ENCODE measurements around the gene SIGLEC1.
A peak's percentile ranks its signal among the peaks of the same experiment; 100 is the strongest.

SIGLEC1 gene

DNA sequence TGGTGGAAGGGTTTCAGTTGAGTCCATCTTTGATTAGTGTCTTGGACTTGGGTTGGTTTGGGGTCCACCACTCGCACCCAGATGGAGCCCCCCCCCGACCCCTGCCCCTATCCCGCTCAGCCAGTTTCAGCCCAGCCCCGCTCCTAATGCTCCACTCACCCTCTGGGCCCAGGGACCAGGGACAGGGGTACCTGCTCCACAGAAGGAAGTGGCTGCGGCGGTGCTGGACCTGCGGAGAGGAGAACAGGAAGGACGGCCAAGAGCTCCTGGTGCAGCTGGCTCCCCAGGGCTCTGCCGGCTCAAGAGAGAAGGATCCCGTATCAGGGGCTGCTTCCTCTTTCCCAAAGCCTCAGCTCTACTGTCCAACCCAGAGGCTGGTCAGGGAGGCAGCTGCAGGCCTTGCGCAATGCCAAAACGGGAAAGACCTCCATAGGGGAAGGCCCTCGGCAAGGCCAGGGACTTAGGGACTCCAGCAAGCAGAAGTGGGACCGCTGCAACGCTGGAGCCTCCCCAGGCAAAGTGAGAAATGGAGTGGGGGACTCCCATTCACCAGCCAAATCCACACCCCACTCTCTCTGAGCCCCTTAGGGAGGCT is at the start of gene SIGLEC1:
Gene SIGLEC1 (minus strand): TSS at position 322 of the 595 bp plus-strand sequence. CDS start 5,472 bp downstream, outside the sequence.
- Histone ChIP-seq H3K4me3 (no peak within 1 kb of the TSS), H3K27ac (no peak within 1 kb of the TSS), H3K9ac (ENCODE audit: insufficient read length) (no peak within 1 kb of the TSS), H3K9me3 (ENCODE audit: low read depth, low read length) (no peaks in the 10 kb centered on the region), H3K36me3 (ENCODE audit: insufficient read depth, low read length) (no peaks in the 10 kb centered on the region)
- TF ChIP-seq EZH2 (IDR thresholded peaks at IDR 0.05) (no peak), FOXP2 (optimal IDR thresholded peaks at IDR 0.05; ENCODE audit: control extremely low read depth, extremely low read length, insufficient read depth) (no peak), POLR2AphosphoS5 (IDR thresholded peaks at IDR 0.05; ENCODE audit: borderline replicate concordance, low read depth, low read length) (no peak)
- no peak for DNase-seq (ENCODE audit: low read depth, low spot score)

DNA sequence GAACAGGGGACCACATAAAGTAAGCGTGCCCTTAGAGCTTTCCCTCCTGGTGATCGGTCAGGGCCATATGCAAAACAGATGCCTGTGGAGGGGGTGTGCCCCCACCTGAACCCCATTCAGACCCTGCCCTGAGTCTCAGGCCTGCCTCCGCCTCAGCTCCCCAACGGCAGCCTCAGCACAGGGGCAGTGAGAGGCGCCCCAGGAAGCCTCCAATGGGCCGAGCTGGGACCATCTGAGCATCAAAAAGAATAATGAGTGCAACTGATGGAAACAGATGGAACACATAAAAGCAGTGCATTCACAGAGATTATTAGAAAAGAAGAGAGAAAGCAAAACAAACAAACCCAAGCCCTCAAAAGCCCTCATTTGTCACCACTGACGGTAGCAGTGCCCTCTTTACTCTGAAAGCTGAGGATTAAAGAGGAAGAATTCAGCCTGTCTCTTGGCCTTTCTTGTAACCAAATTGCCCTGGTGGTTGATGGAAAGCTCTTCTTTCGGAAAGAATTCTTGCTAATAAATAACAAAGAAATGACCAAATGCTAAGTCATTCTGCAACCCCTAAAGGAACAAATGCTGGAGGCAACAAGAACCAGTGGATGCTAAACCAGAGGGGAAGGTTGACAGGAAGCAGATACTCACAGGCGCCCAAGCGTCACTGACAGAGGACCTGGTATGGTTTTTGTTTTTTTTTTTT is 48.4 kb upstream of the SIGLEC1 start:
- Histone ChIP-seq H3K27ac (0 out of 2 replicates have a peak overlapping the region, but pooled peaks have one; percentile 54), H3K36me3 (ENCODE audit: insufficient read depth, low read length) (peaks cover 33% of the 10 kb centered on the region), H3K9me3 (ENCODE audit: low read depth, low read length) (no peaks in the 10 kb centered on the region), H3K4me3 (no peak overlapping the region), H3K9ac (ENCODE audit: insufficient read length) (no peak overlapping the region)
- TF ChIP-seq POLR2AphosphoS5 (IDR thresholded peaks at IDR 0.05; ENCODE audit: borderline replicate concordance, low read depth, low read length) (no peak), FOXP2 (optimal IDR thresholded peaks at IDR 0.05; ENCODE audit: control extremely low read depth, extremely low read length, insufficient read depth) (no peak), EZH2 (IDR thresholded peaks at IDR 0.05) (no peak)
- no peak for DNase-seq (ENCODE audit: low read depth, low spot score)

DNA sequence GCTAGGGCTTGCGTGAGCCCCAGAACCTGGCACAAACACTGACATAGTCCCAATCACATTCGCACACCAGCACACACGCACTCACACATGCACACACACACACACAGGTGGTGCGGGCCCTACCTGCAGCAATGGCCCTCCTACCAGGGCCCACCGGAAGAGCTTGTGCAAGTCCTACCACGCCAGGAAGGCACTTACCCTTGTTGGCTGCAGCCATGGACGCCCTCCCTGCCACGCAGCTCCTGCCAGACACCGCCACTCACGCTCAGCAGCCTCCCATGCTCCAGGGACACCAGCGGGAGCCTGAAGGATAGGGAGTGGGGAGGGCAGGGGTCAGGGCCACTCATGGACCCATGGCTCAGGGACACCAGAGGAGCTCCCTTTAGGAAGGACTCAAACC is 47.5 kb upstream of the SIGLEC1 start:
- Histone ChIP-seq H3K27ac (no peak overlapping the region), H3K4me3 (no peak overlapping the region), H3K9ac (ENCODE audit: insufficient read length) (no peak overlapping the region), H3K9me3 (ENCODE audit: low read depth, low read length) (no peaks in the 10 kb centered on the region), H3K36me3 (ENCODE audit: insufficient read depth, low read length) (peaks cover 40% of the 10 kb centered on the region)
- no peak for DNase-seq (ENCODE audit: low read depth, low spot score)
- no peak for TF ChIP-seq POLR2AphosphoS5 (IDR thresholded peaks at IDR 0.05; ENCODE audit: borderline replicate concordance, low read depth, low read length)
- no peak for TF ChIP-seq EZH2 (IDR thresholded peaks at IDR 0.05)
- TF ChIP-seq FOXP2 (optimal IDR thresholded peaks at IDR 0.05; ENCODE audit: control extremely low read depth, extremely low read length, insufficient read depth), result no peak

DNA sequence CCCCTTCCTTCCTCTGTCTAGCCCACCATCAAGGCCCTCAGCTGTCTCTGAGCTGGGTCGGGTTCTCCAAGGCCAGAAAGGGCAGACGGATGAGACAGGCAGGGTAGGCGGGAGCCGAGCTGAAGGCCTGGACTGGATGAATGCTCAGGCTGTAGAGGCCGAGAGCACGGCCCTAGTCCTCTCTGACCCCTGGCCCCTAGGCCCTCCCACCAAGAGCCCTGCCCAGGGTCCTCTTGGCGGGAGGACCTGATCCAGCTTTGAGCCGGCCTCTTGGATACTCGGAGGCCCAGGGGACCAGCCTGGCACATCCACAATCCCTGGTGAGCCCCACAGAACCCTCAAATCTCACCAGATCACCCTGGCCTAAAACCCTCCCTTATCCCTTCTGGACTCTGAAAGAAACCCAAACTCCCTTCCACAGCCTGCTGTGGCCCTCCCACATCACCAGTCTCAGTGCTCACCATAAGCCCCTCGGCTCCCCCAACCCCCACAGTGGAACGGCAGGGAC is 47.0 kb upstream of the SIGLEC1 start:
- no peak overlapping the region for H3K9ac ChIP-seq (ENCODE audit: insufficient read length)
- no peak for DNase-seq (ENCODE audit: low read depth, low spot score)
- TF ChIP-seq FOXP2 (optimal IDR thresholded peaks at IDR 0.05; ENCODE audit: control extremely low read depth, extremely low read length, insufficient read depth) (no peak), EZH2 (IDR thresholded peaks at IDR 0.05) (no peak), POLR2AphosphoS5 (IDR thresholded peaks at IDR 0.05; ENCODE audit: borderline replicate concordance, low read depth, low read length) (no peak)
- no peak overlapping the region for H3K4me3 ChIP-seq
- peaks cover 45% of the 10 kb centered on the region for H3K36me3 ChIP-seq (ENCODE audit: insufficient read depth, low read length)
- no peaks in the 10 kb centered on the region for H3K9me3 ChIP-seq (ENCODE audit: low read depth, low read length)
- H3K27ac ChIP-seq, result no peak overlapping the region

DNA sequence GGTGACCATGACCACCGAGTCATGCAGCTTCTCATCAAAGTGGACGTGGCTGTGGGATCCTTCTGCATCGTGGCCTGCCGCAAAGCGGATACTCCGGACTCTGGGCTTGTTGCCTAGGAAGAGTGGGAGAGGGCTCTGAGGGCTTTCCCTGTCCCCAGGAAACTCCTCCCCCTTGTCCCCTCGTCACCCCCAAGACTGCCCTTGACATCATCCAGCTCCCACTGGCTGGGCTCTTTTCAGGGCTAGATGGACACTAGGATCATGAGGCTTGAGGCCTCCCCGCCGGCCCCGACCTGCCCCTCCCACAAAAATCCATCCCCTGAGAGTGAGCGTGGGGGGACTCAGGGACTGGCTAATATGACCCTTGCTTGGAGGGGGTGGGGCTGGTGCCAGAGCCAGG is 46.2 kb upstream of the SIGLEC1 start:
- H3K4me3 ChIP-seq, result no peak overlapping the region
- no peaks in the 10 kb centered on the region for H3K9me3 ChIP-seq (ENCODE audit: low read depth, low read length)
- H3K9ac ChIP-seq (ENCODE audit: insufficient read length), result no peak overlapping the region
- no peak for DNase-seq (ENCODE audit: low read depth, low spot score)
- peaks cover 46% of the 10 kb centered on the region for H3K36me3 ChIP-seq (ENCODE audit: insufficient read depth, low read length)
- no peak overlapping the region for H3K27ac ChIP-seq
- TF ChIP-seq FOXP2 (optimal IDR thresholded peaks at IDR 0.05; ENCODE audit: control extremely low read depth, extremely low read length, insufficient read depth) (no peak), EZH2 (IDR thresholded peaks at IDR 0.05) (no peak), POLR2AphosphoS5 (IDR thresholded peaks at IDR 0.05; ENCODE audit: borderline replicate concordance, low read depth, low read length) (no peak)

DNA sequence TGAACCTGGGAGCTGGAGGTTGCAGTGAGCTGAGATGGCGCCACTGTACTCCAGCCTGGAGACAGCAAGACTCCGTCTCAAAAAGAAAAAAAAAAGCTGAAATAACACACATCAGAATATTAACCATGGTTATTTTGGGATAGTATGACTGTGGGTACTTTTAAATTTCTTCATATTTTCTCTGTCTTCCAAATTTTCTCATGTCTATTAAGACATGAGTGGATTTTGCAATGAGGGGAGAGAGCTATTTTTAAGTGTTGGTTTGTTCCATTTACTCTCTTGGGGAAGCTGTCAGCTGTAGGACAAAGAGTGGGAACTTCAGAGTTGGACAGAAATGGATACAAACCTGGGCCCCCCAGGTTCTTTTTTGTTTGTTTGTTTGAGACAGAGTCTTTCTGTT is 44.9 kb upstream of the SIGLEC1 start:
- no peak for TF ChIP-seq POLR2AphosphoS5 (IDR thresholded peaks at IDR 0.05; ENCODE audit: borderline replicate concordance, low read depth, low read length)
- no peak for TF ChIP-seq EZH2 (IDR thresholded peaks at IDR 0.05)
- TF ChIP-seq FOXP2 (optimal IDR thresholded peaks at IDR 0.05; ENCODE audit: control extremely low read depth, extremely low read length, insufficient read depth), result no peak
- H3K4me3 ChIP-seq, result no peak overlapping the region
- no peak overlapping the region for H3K27ac ChIP-seq
- H3K36me3 ChIP-seq (ENCODE audit: insufficient read depth, low read length), result peaks cover 46% of the 10 kb centered on the region
- no peaks in the 10 kb centered on the region for H3K9me3 ChIP-seq (ENCODE audit: low read depth, low read length)
- no peak overlapping the region for H3K9ac ChIP-seq (ENCODE audit: insufficient read length)
- DNase-seq (ENCODE audit: low read depth, low spot score), result no peak

DNA sequence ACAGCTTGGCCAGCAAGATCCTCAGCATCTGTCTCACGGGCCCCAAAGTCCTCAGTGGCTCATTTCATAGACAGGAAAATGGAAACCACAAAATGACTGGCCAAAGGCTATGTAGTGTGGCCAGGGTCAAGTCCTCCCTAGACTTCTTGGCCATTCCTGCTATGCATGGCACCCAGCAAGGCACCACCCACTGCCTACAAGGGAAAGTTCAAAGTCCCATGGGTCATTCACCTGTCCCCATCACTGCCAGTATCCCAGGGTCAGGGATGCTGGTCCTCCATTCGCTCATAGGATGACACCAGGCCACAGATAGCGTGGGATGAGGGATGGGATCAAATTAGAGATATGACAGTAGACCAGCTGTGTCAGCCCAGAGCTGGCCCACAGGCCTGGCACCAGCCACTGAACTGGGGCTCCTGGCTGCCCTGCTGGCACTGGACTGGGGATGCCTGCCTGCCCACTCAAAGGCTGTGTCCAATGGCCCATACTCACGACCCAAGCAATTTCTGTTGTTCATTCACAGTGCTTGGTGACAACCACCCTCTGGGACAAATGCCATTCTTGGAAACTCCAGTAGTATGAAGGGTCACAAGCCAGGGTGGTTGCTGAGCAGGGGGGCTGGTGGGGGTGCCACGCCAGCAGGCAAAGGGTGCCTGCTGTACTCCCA is 43.5 kb upstream of the SIGLEC1 start:
- TF ChIP-seq POLR2AphosphoS5 (IDR thresholded peaks at IDR 0.05; ENCODE audit: borderline replicate concordance, low read depth, low read length) (no peak), EZH2 (IDR thresholded peaks at IDR 0.05) (no peak), FOXP2 (optimal IDR thresholded peaks at IDR 0.05; ENCODE audit: control extremely low read depth, extremely low read length, insufficient read depth) (no peak)
- DNase-seq (ENCODE audit: low read depth, low spot score), result no peak
- Histone ChIP-seq H3K9ac (ENCODE audit: insufficient read length) (no peak overlapping the region), H3K9me3 (ENCODE audit: low read depth, low read length) (no peaks in the 10 kb centered on the region), H3K27ac (no peak overlapping the region), H3K4me3 (no peak overlapping the region), H3K36me3 (ENCODE audit: insufficient read depth, low read length) (peaks cover 41% of the 10 kb centered on the region)

DNA sequence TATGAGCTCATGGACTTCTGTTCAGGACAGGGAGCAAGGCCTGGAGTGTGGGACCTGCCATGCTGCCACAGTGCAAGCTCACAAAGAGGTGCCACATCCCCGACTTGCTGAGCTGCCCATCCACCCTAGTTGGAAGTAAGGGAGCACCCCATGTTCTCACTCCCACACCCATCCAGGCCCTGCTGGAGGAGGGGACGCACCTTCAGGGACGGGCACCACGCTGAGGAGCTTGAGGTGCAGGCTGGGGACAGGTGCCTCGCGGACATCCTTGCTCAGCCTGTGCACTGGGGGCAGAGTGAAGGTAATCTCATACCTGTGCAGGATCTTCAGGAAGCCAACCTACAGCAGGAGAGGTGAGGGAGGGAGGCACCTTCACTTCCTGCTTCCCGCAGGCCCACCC is 42.9 kb upstream of the SIGLEC1 start:
- TF ChIP-seq POLR2AphosphoS5 (IDR thresholded peaks at IDR 0.05; ENCODE audit: borderline replicate concordance, low read depth, low read length) (no peak), EZH2 (IDR thresholded peaks at IDR 0.05) (no peak)
- H3K36me3 ChIP-seq (ENCODE audit: insufficient read depth, low read length), result peaks cover 41% of the 10 kb centered on the region
- H3K27ac ChIP-seq, result no peak overlapping the region
- no peak overlapping the region for H3K9ac ChIP-seq (ENCODE audit: insufficient read length)
- H3K4me3 ChIP-seq, result no peak overlapping the region
- no peak for DNase-seq (ENCODE audit: low read depth, low spot score)
- no peaks in the 10 kb centered on the region for H3K9me3 ChIP-seq (ENCODE audit: low read depth, low read length)

Measured in SK-N-MC (cell line).